ENCODE data around the gene USP22.

USP22 gene

GRCh38 chr17:21005803-21006202 lies 37.0 kb downstream of the USP22 start:
- H3K9me3 Mint-ChIP-seq = no peaks in the 10 kb centered on the region
- H3K27ac Mint-ChIP-seq = no peak overlapping the region
- ATAC-seq (ENCODE audit: low read depth) (no peak), DNase-seq (ENCODE audit: low spot score in 2 of 2) (no peak)
- H3K27me3 Mint-ChIP-seq = no peaks in the 10 kb centered on the region
- H3K4me1 Mint-ChIP-seq = peaks cover 2% of the 10 kb centered on the region
- peaks cover 39% of the 10 kb centered on the region for H3K36me3 Mint-ChIP-seq
- H3K4me3 Mint-ChIP-seq = no peak overlapping the region

GRCh38 chr17:21005367-21005766 lies 37.4 kb downstream of the USP22 start:
- ATAC-seq (ENCODE audit: low read depth) (no peak), DNase-seq (ENCODE audit: low spot score in 2 of 2) (no peak)
- peaks cover 2% of the 10 kb centered on the region for H3K4me1 Mint-ChIP-seq
- no peak overlapping the region for H3K27ac Mint-ChIP-seq
- H3K27me3 Mint-ChIP-seq = no peaks in the 10 kb centered on the region
- H3K36me3 Mint-ChIP-seq = peaks cover 36% of the 10 kb centered on the region
- H3K4me3 Mint-ChIP-seq = no peak overlapping the region
- H3K9me3 Mint-ChIP-seq = no peaks in the 10 kb centered on the region

GRCh38 chr17:21004016-21004930 lies 38.5 kb downstream of the USP22 start:
- DNase-seq (ENCODE audit: low spot score in 2 of 2) (no peak), ATAC-seq (ENCODE audit: low read depth) (no peak)
- Mint-ChIP-seq H3K27ac (no peak overlapping the region), H3K27me3 (no peaks in the 10 kb centered on the region), H3K4me1 (peaks cover 6% of the 10 kb centered on the region), H3K4me3 (no peak overlapping the region), H3K36me3 (peaks cover 37% of the 10 kb centered on the region), H3K9me3 (no peaks in the 10 kb centered on the region)

GRCh38 chr17:21003007-21003621 lies 39.7 kb downstream of the USP22 start:
- H3K27me3 Mint-ChIP-seq = no peaks in the 10 kb centered on the region
- peaks cover 6% of the 10 kb centered on the region for H3K4me1 Mint-ChIP-seq
- no peak overlapping the region for H3K4me3 Mint-ChIP-seq
- no peak overlapping the region for H3K27ac Mint-ChIP-seq
- H3K36me3 Mint-ChIP-seq = peaks cover 31% of the 10 kb centered on the region
- ATAC-seq (ENCODE audit: low read depth) (no peak), DNase-seq (ENCODE audit: low spot score in 2 of 2) (no peak)
- H3K9me3 Mint-ChIP-seq = no peaks in the 10 kb centered on the region

- H3K27me3 Mint-ChIP-seq = no peaks in the 10 kb centered on the region
- DNase-seq (ENCODE audit: low spot score in 2 of 2) = no peak
- no peaks in the 10 kb centered on the region for H3K9me3 Mint-ChIP-seq
- no peak overlapping the region for H3K4me3 Mint-ChIP-seq
- peaks cover 6% of the 10 kb centered on the region for H3K4me1 Mint-ChIP-seq
- H3K27ac Mint-ChIP-seq = no peak overlapping the region
- H3K36me3 Mint-ChIP-seq = peaks cover 27% of the 10 kb centered on the region
- no peak for ATAC-seq (ENCODE audit: low read depth)
These were observed 40.4 kb downstream of the USP22 start for GRCh38 chr17:21002309-21003006.

- no peaks in the 10 kb centered on the region for H3K27me3 Mint-ChIP-seq
- DNase-seq (ENCODE audit: low spot score in 2 of 2) (no peak), ATAC-seq (ENCODE audit: low read depth) (no peak)
- H3K36me3 Mint-ChIP-seq = peaks cover 26% of the 10 kb centered on the region
- H3K9me3 Mint-ChIP-seq = no peaks in the 10 kb centered on the region
- no peak overlapping the region for H3K4me3 Mint-ChIP-seq
- H3K27ac Mint-ChIP-seq = peak overlapping the region; percentile 50
- peaks cover 6% of the 10 kb centered on the region for H3K4me1 Mint-ChIP-seq
These were observed 41.0 kb downstream of the USP22 start for GRCh38 chr17:21001813-21002221.

GRCh38 chr17:21001111-21001812 lies 41.5 kb downstream of the USP22 start:
- H3K4me1 Mint-ChIP-seq = peaks cover 6% of the 10 kb centered on the region
- H3K36me3 Mint-ChIP-seq = peaks cover 23% of the 10 kb centered on the region
- no peaks in the 10 kb centered on the region for H3K9me3 Mint-ChIP-seq
- H3K27ac Mint-ChIP-seq = peak overlapping the region; percentile 50
- H3K27me3 Mint-ChIP-seq = no peaks in the 10 kb centered on the region
- ATAC-seq (ENCODE audit: low read depth) (no peak), DNase-seq (ENCODE audit: low spot score in 2 of 2) (no peak)
- no peak overlapping the region for H3K4me3 Mint-ChIP-seq

- DNase-seq (ENCODE audit: low spot score in 2 of 2) (no peak), ATAC-seq (ENCODE audit: low read depth) (no peak)
- no peaks in the 10 kb centered on the region for H3K27me3 Mint-ChIP-seq
- H3K36me3 Mint-ChIP-seq = peaks cover 18% of the 10 kb centered on the region
- H3K4me1 Mint-ChIP-seq = peaks cover 6% of the 10 kb centered on the region
- no peak overlapping the region for H3K27ac Mint-ChIP-seq
- no peaks in the 10 kb centered on the region for H3K9me3 Mint-ChIP-seq
- H3K4me3 Mint-ChIP-seq = no peak overlapping the region
These were observed 42.8 kb downstream of the USP22 start for GRCh38 chr17:20999841-21000532.

- Mint-ChIP-seq H3K9me3 (no peaks in the 10 kb centered on the region), H3K4me1 (peaks cover 6% of the 10 kb centered on the region), H3K27me3 (no peaks in the 10 kb centered on the region), H3K36me3 (peaks cover 16% of the 10 kb centered on the region), H3K27ac (no peak overlapping the region), H3K4me3 (no peak overlapping the region)
- DNase-seq (ENCODE audit: low spot score in 2 of 2) (no peak), ATAC-seq (ENCODE audit: low read depth) (no peak)
These were observed 43.7 kb downstream of the USP22 start for GRCh38 chr17:20999044-20999573.

- peaks cover 13% of the 10 kb centered on the region for H3K36me3 Mint-ChIP-seq
- no peak overlapping the region for H3K4me3 Mint-ChIP-seq
- DNase-seq (ENCODE audit: low spot score in 2 of 2) (no peak), ATAC-seq (ENCODE audit: low read depth) (no peak)
- no peaks in the 10 kb centered on the region for H3K27me3 Mint-ChIP-seq
- peaks cover 6% of the 10 kb centered on the region for H3K4me1 Mint-ChIP-seq
- no peak overlapping the region for H3K27ac Mint-ChIP-seq
- H3K9me3 Mint-ChIP-seq = no peaks in the 10 kb centered on the region
These were observed 44.2 kb downstream of the USP22 start for GRCh38 chr17:20998571-20999043.

GRCh38 chr17:20997711-20998570 lies 44.9 kb downstream of the USP22 start:
- no peaks in the 10 kb centered on the region for H3K9me3 Mint-ChIP-seq
- ATAC-seq (ENCODE audit: low read depth) = no peak
- DNase-seq (ENCODE audit: low spot score in 2 of 2) = no peak
- H3K4me3 Mint-ChIP-seq = no peak overlapping the region
- H3K27me3 Mint-ChIP-seq = no peaks in the 10 kb centered on the region
- no peak overlapping the region for H3K27ac Mint-ChIP-seq
- H3K4me1 Mint-ChIP-seq = peaks cover 9% of the 10 kb centered on the region
- H3K36me3 Mint-ChIP-seq = peaks cover 10% of the 10 kb centered on the region

- no peak for ATAC-seq (ENCODE audit: low read depth)
- Mint-ChIP-seq H3K27me3 (no peaks in the 10 kb centered on the region), H3K4me3 (no peak overlapping the region), H3K9me3 (no peaks in the 10 kb centered on the region), H3K27ac (no peak overlapping the region), H3K36me3 (peaks cover 7% of the 10 kb centered on the region), H3K4me1 (peaks cover 12% of the 10 kb centered on the region)
- no peak for DNase-seq (ENCODE audit: low spot score in 2 of 2)
These were observed 45.8 kb downstream of the USP22 start for GRCh38 chr17:20996724-20997615.
